ENCODE data around the gene EIF4H. TPM values are rescaled to one million over a fixed set of nuclear protein-coding genes. Genes with fewer than 3 reads are reported as not detected.
"Not testable (repeated sequence)": the region's sequence is repeated elsewhere in the genome, so short reads cannot be mapped to it uniquely, and the experiment has no call there.

Gene EIF4H
- total RNA-seq, 8 experiments from 2014 or later: 203 to 351 (median 241) TPM

GRCh38 chr7:74153736-74154135, 20.4 kb upstream of the EIF4H start:
- peak in 3 of 8 experiments; percentile 18 to 41 (median 20) for ATAC-seq (replicated peaks in 6 of 8)
- no peak overlapping the region for H3K4me3 ChIP-seq
- WGBS, 10 experiments: 62 to 100% (median 76%) methylated on average over 1 to 6 of the region's 9 CpGs; no CpG with 5 or more reads in 2 of the 10 experiments
- no peak overlapping the region for H3K27ac ChIP-seq
- in situ Hi-C loops (cut with MboI; ENCODE audit: low pct_unique_long_range_greater_than_20kb in 2 of 9, low sequenced_read_pairs in 9 of 9, unreplicated experiment in 9 of 9): no loop called here
- H3K4me1 ChIP-seq (replicated peaks in 1 of 2): no peaks in the 10 kb centered on the region

- Histone ChIP-seq H3K4me1 (replicated peaks in 1 of 2) (no peaks in the 10 kb centered on the region), H3K4me3 (no peak overlapping the region), H3K27ac (no peak overlapping the region)
- ATAC-seq (replicated peaks in 6 of 8): no peak
- in situ Hi-C loops (cut with MboI; ENCODE audit: low pct_unique_long_range_greater_than_20kb in 2 of 9, low sequenced_read_pairs in 9 of 9, unreplicated experiment in 9 of 9): no loop called here
- WGBS, 10 experiments: 62 to 94% (median 83%) methylated on average over 3 to 8 of the region's 9 CpGs; no CpG with 5 or more reads in 6 of the 10 experiments
These were observed 18.3 kb upstream of the EIF4H start for GRCh38 chr7:74155810-74156395.

- ATAC-seq (replicated peaks in 6 of 8): no peak
- WGBS, 10 experiments: 97 to 100% methylated on average over 1 to 9 of the region's 9 CpGs; no CpG with 5 or more reads in 8 of the 10 experiments
- Histone ChIP-seq H3K4me3 (no peak overlapping the region), H3K27ac (no peak overlapping the region), H3K4me1 (replicated peaks in 1 of 2) (no peaks in the 10 kb centered on the region)
- in situ Hi-C loops (cut with MboI; ENCODE audit: low pct_unique_long_range_greater_than_20kb in 2 of 9, low sequenced_read_pairs in 9 of 9, unreplicated experiment in 9 of 9): no loop called here
These were observed 16.6 kb upstream of the EIF4H start for GRCh38 chr7:74157605-74158004.

GRCh38 chr7:74164985-74165456, 9.1 kb upstream of the EIF4H start:
- Histone ChIP-seq H3K27ac (no peak overlapping the region), H3K4me1 (replicated peaks in 1 of 2) (no peaks in the 10 kb centered on the region), H3K4me3 (no peak overlapping the region)
- in situ Hi-C loops (cut with MboI; ENCODE audit: low pct_unique_long_range_greater_than_20kb in 2 of 9, low sequenced_read_pairs in 9 of 9, unreplicated experiment in 9 of 9): no loop called here
- ATAC-seq (replicated peaks in 6 of 8): peak in 4 of 8 experiments; percentile 22 to 44 (median 32)
- 18 to 63% (median 45%) methylated on average over 3 to 7 of the region's 7 CpGs; no CpG with 5 or more reads in 1 of the 10 experiments for WGBS, 10 experiments

GRCh38 chr7:74165867-74166593, 8.1 kb upstream of the EIF4H start:
- H3K4me1 ChIP-seq (replicated peaks in 1 of 2): no peaks in the 10 kb centered on the region
- in situ Hi-C loops (cut with MboI; ENCODE audit: low pct_unique_long_range_greater_than_20kb in 2 of 9, low sequenced_read_pairs in 9 of 9, unreplicated experiment in 9 of 9): no loop called here
- H3K27ac ChIP-seq: no peak overlapping the region
- no peak for ATAC-seq (replicated peaks in 6 of 8)
- no peak overlapping the region for H3K4me3 ChIP-seq
- 87 to 100% (median 94%) methylated on average over 2 to 11 of the region's 15 CpGs; no CpG with 5 or more reads in 1 of the 10 experiments for WGBS, 10 experiments

- 67 to 100% (median 93%) methylated on average over 2 to 6 of the region's 6 CpGs; no CpG with 5 or more reads in 1 of the 10 experiments for WGBS, 10 experiments
- H3K27ac ChIP-seq; H3K4me3 ChIP-seq; H3K4me1 ChIP-seq (replicated peaks in 1 of 2); in situ Hi-C loops (cut with MboI; ENCODE audit: low pct_unique_long_range_greater_than_20kb in 2 of 9, low sequenced_read_pairs in 9 of 9, unreplicated experiment in 9 of 9): not testable (repeated sequence)
- ATAC-seq (replicated peaks in 6 of 8): peak in 1 of 8 experiments; percentile 23
These were observed 6.8 kb upstream of the EIF4H start for GRCh38 chr7:74167324-74167723.

- peak in 4 of 8 experiments; percentile 23 to 35 (median 29) for ATAC-seq (replicated peaks in 6 of 8)
- Histone ChIP-seq H3K27ac (peak overlapping the region; percentile 94 to 99), H3K4me3 (peak overlapping the region; percentile 75 to 91 (median 88)), H3K4me1 (replicated peaks in 1 of 2) (peaks cover 20 to 27% of the 10 kb centered on the region in 2 donors)
- in situ Hi-C loops (cut with MboI; ENCODE audit: low pct_unique_long_range_greater_than_20kb in 2 of 9, low sequenced_read_pairs in 9 of 9, unreplicated experiment in 9 of 9): loop anchor here in 1 of 9 experiments (10.0 kb wide), 1 partner anchor 88 kb away; the partner anchor contains the start of gene LIMK1
- 34 to 83% (median 57%) methylated on average over 1 to 10 of the region's 14 CpGs; no CpG with 5 or more reads in 2 of the 10 experiments for WGBS, 10 experiments
These were observed 1.1 kb upstream of the EIF4H start for GRCh38 chr7:74173074-74173473.

GRCh38 chr7:74173491-74173865, 678 bp upstream of the EIF4H start:
- no peak for ATAC-seq (replicated peaks in 6 of 8)
- in situ Hi-C loops (cut with MboI; ENCODE audit: low pct_unique_long_range_greater_than_20kb in 2 of 9, low sequenced_read_pairs in 9 of 9, unreplicated experiment in 9 of 9): loop anchor here in 1 of 9 experiments (10.0 kb wide), 1 partner anchor 89 kb away; the partner anchor contains the start of gene LIMK1

GRCh38 chr7:74174606-74175082, 488 bp downstream of the EIF4H start:
- in situ Hi-C loops (cut with MboI; ENCODE audit: low pct_unique_long_range_greater_than_20kb in 2 of 9, low sequenced_read_pairs in 9 of 9, unreplicated experiment in 9 of 9): loop anchor here in 1 of 9 experiments (10.0 to 25.0 kb wide), 2 partner anchors 90 to 312 kb away; partner anchors contain the start of genes LIMK1 and TMEM270
- WGBS, 10 experiments: 0 to 2% (median 0%) methylated on average over 1 to 7 of the region's 43 CpGs; no CpG with 5 or more reads in 5 of the 10 experiments
- peaks cover 24 to 37% of the 10 kb centered on the region in 2 donors for H3K4me1 ChIP-seq (replicated peaks in 1 of 2)
- H3K27ac ChIP-seq: peak overlapping the region; percentile 93 to 99
- peak overlapping the region; percentile 75 to 91 (median 88) for H3K4me3 ChIP-seq
- peak; percentile 6 to 23 (median 15) for ATAC-seq (replicated peaks in 6 of 8)

More at GRCh38 chr7:74173491-74173865, 678 bp upstream of the EIF4H start:
- Histone ChIP-seq H3K4me1 (replicated peaks in 1 of 2) (peaks cover 24 to 31% of the 10 kb centered on the region in 2 donors), H3K27ac (peak overlapping the region; percentile 94 to 99), H3K4me3 (peak overlapping the region; percentile 75 to 91 (median 88))
- 0 to 20% (median 0%) methylated on average over 1 to 5 of the region's 11 CpGs; no CpG with 5 or more reads in 3 of the 10 experiments for WGBS, 10 experiments

- Histone ChIP-seq H3K4me3 (peak overlapping the region; percentile 75 to 91 (median 88)), H3K4me1 (replicated peaks in 1 of 2) (peaks cover 24 to 37% of the 10 kb centered on the region in 2 donors), H3K27ac (peak overlapping the region; percentile 93 to 99)
- ATAC-seq (replicated peaks in 6 of 8): no peak
- 0 to 30% (median 7%) methylated on average over 3 to 6 of the region's 6 CpGs; no CpG with 5 or more reads in 1 of the 10 experiments for WGBS, 10 experiments
- in situ Hi-C loops (cut with MboI; ENCODE audit: low pct_unique_long_range_greater_than_20kb in 2 of 9, low sequenced_read_pairs in 9 of 9, unreplicated experiment in 9 of 9): loop anchor here in 1 of 9 experiments (10.0 to 25.0 kb wide), 2 partner anchors 91 to 313 kb away; partner anchors contain the start of genes LIMK1 and TMEM270
These were observed 1.2 kb downstream of the EIF4H start for GRCh38 chr7:74175340-74175739.

GRCh38 chr7:74176555-74176954, 2.4 kb downstream of the EIF4H start:
- Histone ChIP-seq H3K27ac (no peak overlapping the region), H3K4me3 (peak overlapping the region in 2 of 5 donors; percentile 88 to 91), H3K4me1 (replicated peaks in 1 of 2) (peaks cover 24 to 37% of the 10 kb centered on the region in 2 donors)
- in situ Hi-C loops (cut with MboI; ENCODE audit: low pct_unique_long_range_greater_than_20kb in 2 of 9, low sequenced_read_pairs in 9 of 9, unreplicated experiment in 9 of 9): loop anchor here in 1 of 9 experiments (10.0 to 25.0 kb wide), 2 partner anchors 92 to 314 kb away; partner anchors contain the start of genes LIMK1 and TMEM270
- ATAC-seq (replicated peaks in 6 of 8): no peak
- 17 to 83% (median 60%) methylated on average over 1 to 3 of the region's 3 CpGs; no CpG with 5 or more reads in 3 of the 10 experiments for WGBS, 10 experiments

- H3K27ac ChIP-seq: peak overlapping the region in 1 of 2 donors; percentile 56
- ATAC-seq (replicated peaks in 6 of 8): no peak
- peak overlapping the region in 1 of 5 donors; percentile 4 for H3K4me3 ChIP-seq
- in situ Hi-C loops (cut with MboI; ENCODE audit: low pct_unique_long_range_greater_than_20kb in 2 of 9, low sequenced_read_pairs in 9 of 9, unreplicated experiment in 9 of 9): loop anchor here in 1 of 9 experiments (10.0 to 25.0 kb wide), 2 partner anchors 94 to 316 kb away; partner anchors contain the start of genes LIMK1 and TMEM270
- WGBS, 10 experiments: 0 to 88% (median 57%) methylated on average over 1 to 9 of the region's 9 CpGs; no CpG with 5 or more reads in 1 of the 10 experiments
- H3K4me1 ChIP-seq (replicated peaks in 1 of 2): peaks cover 17 to 28% of the 10 kb centered on the region in 2 donors
These were observed 4.5 kb downstream of the EIF4H start for GRCh38 chr7:74178632-74179031.
